OCI-LY1 (cell line): ENCODE results near the gene LTBP1.

Experiments
- H2AFZ ChIP-seq: fragments of 200-600 bp; sonication (generic), shearing (Covaris generic); 2 replicates; pipeline ENCODE4 v1.6.0; 2014; ENCODE audit warnings: antibody characterized with exemption, mild to moderate bottlenecking, low read length
- H3F3A ChIP-seq: fragments of 200-600 bp; sonication (generic), shearing (Covaris generic); 2 replicates; pipeline ENCODE4 v1.6.0; 2014; ENCODE audit warnings: mild to moderate bottlenecking, antibody characterized with exemption, low read length, moderate library complexity; ENCODE audit not compliant: insufficient read depth
- H3K27ac ChIP-seq: fragments of 200-600 bp; sonication (generic); 2 replicates; pipeline ENCODE4 v1.5.1; 2014; ENCODE audit warnings: low read length, mixed run types, mild to moderate bottlenecking, low read depth; ENCODE audit not compliant: poor library complexity, severe bottlenecking
- H3K27me3 ChIP-seq: fragments of 200-600 bp; sonication (generic); 2 replicates; pipeline ENCODE4 v1.6.0; 2014; ENCODE audit warnings: antibody characterized with exemption, mild to moderate bottlenecking, low read length, moderate library complexity; ENCODE audit not compliant: insufficient read depth
- H3K36me3 ChIP-seq: fragments of 200-600 bp; sonication (generic); 2 replicates; pipeline ENCODE4 v1.6.1; 2014; ENCODE audit warnings: mild to moderate bottlenecking, antibody characterized with exemption, low read length, moderate library complexity, mixed read lengths; ENCODE audit not compliant: insufficient read depth
- H3K4me1 ChIP-seq: fragments of 200-600 bp; sonication (generic); 2 replicates; pipeline ENCODE4 v1.5.1; 2014; ENCODE audit warnings: mild to moderate bottlenecking, low read length, moderate library complexity; ENCODE audit not compliant: insufficient read depth, severe bottlenecking
- H3K4me2 ChIP-seq: fragments of 200-600 bp; sonication (generic), shearing (Covaris generic); 2 replicates; pipeline ENCODE4 v1.6.1; 2014; ENCODE audit warnings: low read length
- H3K4me3 ChIP-seq: fragments of 200-600 bp; sonication (generic); 2 replicates; pipeline ENCODE4 v1.5.1; 2014; ENCODE audit warnings: low read length, low read depth, mild to moderate bottlenecking, mixed read lengths; ENCODE audit not compliant: poor library complexity, severe bottlenecking
- H3K79me2 ChIP-seq: fragments of 200-600 bp; shearing (Covaris generic); 2 replicates; pipeline ENCODE4 v1.6.1; 2016; ENCODE audit warnings: mixed run types, low read length, mixed read lengths; ENCODE audit not compliant: insufficient read depth
- H3K9ac ChIP-seq: fragments of 200-600 bp; sonication (generic), shearing (Covaris generic); 2 replicates; pipeline ENCODE4 v1.6.1; 2014; ENCODE audit warnings: mild to moderate bottlenecking, low read length, mixed read lengths
- H3K9me2 ChIP-seq: fragments of 200-600 bp; sonication (generic), shearing (Covaris generic); 2 replicates; pipeline ENCODE4 v1.6.1; 2014; ENCODE audit warnings: low read depth, mild to moderate bottlenecking, low read length, mixed read lengths
- H3K9me3 ChIP-seq: fragments of 200-600 bp; shearing (Covaris generic); 2 replicates; pipeline ENCODE4 v1.6.1; 2014; ENCODE audit warnings: low read length, mixed read lengths
- H4K20me1 ChIP-seq: fragments of 200-600 bp; sonication (generic), shearing (Covaris generic); 2 replicates; pipeline ENCODE4 v1.6.0; 2016; ENCODE audit warnings: mild to moderate bottlenecking, low read length; ENCODE audit not compliant: insufficient read depth
- CTCF ChIP-seq: fragments of 200-600 bp; sonication (generic), shearing (Covaris generic); IDR thresholded peaks from 2 replicates; pipeline ENCODE4 v1.5.1; 2017; ENCODE audit warnings: mild to moderate bottlenecking, antibody characterized with exemption, low read length, moderate library complexity, mixed read lengths
- EZH2 ChIP-seq: fragments of 200-600 bp; sonication (generic), shearing (Covaris generic); IDR thresholded peaks from 2 replicates; pipeline ENCODE4 v1.8.0; 2017; ENCODE audit warnings: borderline replicate concordance, mixed run types, mild to moderate bottlenecking, antibody characterized with exemption, low read length, moderate library complexity, mixed read lengths

Gene LTBP1

GRCh38 chr2:33342171-33342570, 395.4 kb downstream of the LTBP1 start:
- Histone ChIP-seq H3K4me2 (no peak overlapping the region), H3K27ac (no peak overlapping the region), H3K9me3 (no peaks in the 10 kb centered on the region), H4K20me1 (no peaks in the 10 kb centered on the region), H3K9ac (no peak overlapping the region), H2AFZ (no peak overlapping the region), H3K4me3 (no peak overlapping the region), H3K9me2 (no peaks in the 10 kb centered on the region), H3K79me2 (no peaks in the 10 kb centered on the region), H3F3A (no peaks in the 10 kb centered on the region), H3K4me1 (no peaks in the 10 kb centered on the region), H3K27me3 (no peaks in the 10 kb centered on the region), H3K36me3 (peaks cover 41% of the 10 kb centered on the region)
- TF ChIP-seq EZH2, result no peak
- no peak for TF ChIP-seq CTCF

- Histone ChIP-seq H3K4me3 (no peak overlapping the region), H3F3A (no peaks in the 10 kb centered on the region), H2AFZ (no peak overlapping the region), H3K4me2 (no peak overlapping the region), H3K9ac (no peak overlapping the region), H3K36me3 (peaks cover 47% of the 10 kb centered on the region), H3K9me2 (no peaks in the 10 kb centered on the region), H3K27me3 (no peaks in the 10 kb centered on the region), H3K4me1 (no peaks in the 10 kb centered on the region), H3K27ac (no peak overlapping the region), H3K79me2 (no peaks in the 10 kb centered on the region), H4K20me1 (no peaks in the 10 kb centered on the region), H3K9me3 (no peaks in the 10 kb centered on the region)
- TF ChIP-seq CTCF (no peak), EZH2 (no peak)
These were observed 396.0 kb downstream of the LTBP1 start for GRCh38 chr2:33342705-33343104.

- TF ChIP-seq EZH2 (no peak), CTCF (no peak)
- Histone ChIP-seq H3K27ac (no peak overlapping the region), H3K27me3 (no peaks in the 10 kb centered on the region), H3K9ac (no peak overlapping the region), H3K79me2 (no peaks in the 10 kb centered on the region), H3K9me3 (no peaks in the 10 kb centered on the region), H3K4me2 (no peak overlapping the region), H2AFZ (no peak overlapping the region), H3K4me1 (no peaks in the 10 kb centered on the region), H3K4me3 (no peak overlapping the region), H4K20me1 (no peaks in the 10 kb centered on the region), H3K9me2 (no peaks in the 10 kb centered on the region), H3F3A (no peaks in the 10 kb centered on the region), H3K36me3 (peaks cover 50% of the 10 kb centered on the region)
These were observed 396.7 kb downstream of the LTBP1 start for GRCh38 chr2:33343387-33343895.
